Dendritic cell treated with granulocyte-macrophage colony-stimulating factor and Interleukin-4, amounts not matched to agents 40 ng/mL and 50 ng/mL, for 4 days (primary cell): ENCODE measurements around the gene PLEKHJ1.

ENCODE experiments used
- H3K27ac Mint-ChIP-seq: one replicate; pipeline ENCODE4 v1.8.0; 2022; ENCODE audit warnings: mild to moderate bottlenecking, mixed read lengths
- H3K27me3 Mint-ChIP-seq: one replicate; pipeline ENCODE4 v1.8.0; 2022; ENCODE audit warnings: mild to moderate bottlenecking, mixed read lengths
- H3K36me3 Mint-ChIP-seq: one replicate; pipeline ENCODE4 v1.8.0; 2022; ENCODE audit warnings: low read depth, mixed read lengths
- H3K4me1 Mint-ChIP-seq: one replicate; pipeline ENCODE4 v1.8.0; 2022; ENCODE audit warnings: low read depth, mixed read lengths
- H3K4me3 Mint-ChIP-seq: one replicate; pipeline ENCODE4 v1.8.0; 2022; ENCODE audit warnings: mild to moderate bottlenecking, moderate library complexity, mixed read lengths
- H3K9me3 Mint-ChIP-seq: one replicate; pipeline ENCODE4 v1.8.0; 2022; ENCODE audit warnings: mixed read lengths
- intact Hi-C: fragments of 100-400 bp; cut with micrococcal nuclease; formaldehyde crosslinking; loops from one replicate; pipeline ENCODE4 v1.15.0; 2022

The PLEKHJ1 gene

GRCh38 chr19:2239173-2239572 lies 3.0 kb upstream of the PLEKHJ1 start:
- Mint-ChIP-seq H3K9me3 (no peaks in the 10 kb centered on the region), H3K27me3 (no peaks in the 10 kb centered on the region), H3K4me3 (peak overlapping the region; percentile 94), H3K36me3 (peaks cover 81% of the 10 kb centered on the region), H3K4me1 (peaks cover 71% of the 10 kb centered on the region), H3K27ac (peak overlapping the region; percentile 98)
- intact Hi-C loops: loop anchor here (5.0 kb wide), 1 partner anchor 78 kb away; no protein-coding TSS in a partner anchor

GRCh38 chr19:2237869-2238153 lies 1.7 kb upstream of the PLEKHJ1 start:
- no peaks in the 10 kb centered on the region for H3K27me3 Mint-ChIP-seq
- H3K4me1 Mint-ChIP-seq: peaks cover 76% of the 10 kb centered on the region
- H3K9me3 Mint-ChIP-seq: no peaks in the 10 kb centered on the region
- intact Hi-C loops: loop anchor here (5.0 kb wide), 1 partner anchor 79 kb away; no protein-coding TSS in a partner anchor
- H3K36me3 Mint-ChIP-seq: peaks cover 81% of the 10 kb centered on the region
- peak overlapping the region; percentile 94 for H3K4me3 Mint-ChIP-seq
- H3K27ac Mint-ChIP-seq: peak overlapping the region; percentile 98

DNA sequence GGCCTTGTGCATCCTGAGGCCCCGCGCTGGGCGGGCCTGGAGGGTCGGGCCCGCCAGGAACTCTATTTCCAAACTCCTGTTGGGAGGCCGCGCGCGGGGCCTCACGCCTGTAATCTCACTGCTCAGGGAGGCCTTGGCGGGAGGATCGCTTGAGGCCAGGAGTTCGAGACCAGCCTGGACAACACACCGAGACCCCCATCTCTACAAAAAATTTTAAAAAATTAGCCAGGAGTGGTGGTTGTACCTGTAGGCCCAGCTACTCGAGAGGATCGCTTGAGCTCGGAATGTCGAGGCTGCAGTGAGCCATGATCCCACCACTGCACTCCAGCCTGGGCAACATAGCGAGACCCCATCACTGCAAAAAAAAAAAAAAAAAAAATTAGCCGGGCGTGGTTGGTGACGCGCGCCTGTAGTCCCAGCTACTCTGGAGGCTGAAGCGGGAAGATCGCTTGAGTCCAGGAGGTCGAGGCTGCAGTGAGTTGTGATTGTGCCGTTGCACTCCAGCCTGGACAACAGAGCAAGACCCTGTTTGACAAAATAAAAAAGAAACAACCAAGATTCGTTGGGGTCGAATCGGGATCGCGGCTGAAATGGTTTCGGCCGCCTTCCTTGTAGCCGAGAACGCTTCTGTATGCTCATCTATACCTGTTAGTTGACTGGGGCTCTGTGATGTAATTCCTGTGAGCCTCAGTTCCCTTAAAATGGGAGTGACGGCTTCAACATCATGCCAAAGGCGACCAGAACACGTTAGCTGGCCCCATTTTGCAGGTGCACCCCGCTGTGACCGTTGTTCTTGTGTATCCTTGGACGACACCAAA lies 1.1 kb upstream of the PLEKHJ1 start:
- peak overlapping the region; percentile 94 for H3K4me3 Mint-ChIP-seq
- H3K27ac Mint-ChIP-seq: peak overlapping the region; percentile 98
- intact Hi-C loops: loop anchor here (5.0 kb wide), 1 partner anchor 80 kb away; no protein-coding TSS in a partner anchor
- H3K9me3 Mint-ChIP-seq: no peaks in the 10 kb centered on the region
- H3K36me3 Mint-ChIP-seq: peaks cover 81% of the 10 kb centered on the region
- no peaks in the 10 kb centered on the region for H3K27me3 Mint-ChIP-seq
- peaks cover 76% of the 10 kb centered on the region for H3K4me1 Mint-ChIP-seq

DNA sequence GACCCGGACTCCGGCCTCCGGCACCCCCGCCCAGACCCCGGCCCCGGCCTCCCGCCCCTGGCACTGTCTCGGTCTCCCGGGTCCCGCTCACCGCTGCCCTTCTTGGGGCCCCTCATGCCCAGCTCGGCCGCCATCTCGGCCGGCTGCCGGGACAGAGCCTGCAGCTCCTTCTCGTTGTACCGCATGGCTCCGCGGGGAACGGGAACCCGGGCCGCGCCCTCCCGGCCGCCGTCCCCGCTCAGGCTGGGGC lies 140 bp downstream of the PLEKHJ1 start:
- Mint-ChIP-seq H3K4me3 (peak overlapping the region; percentile 94), H3K9me3 (no peaks in the 10 kb centered on the region), H3K27me3 (no peaks in the 10 kb centered on the region), H3K36me3 (peaks cover 83% of the 10 kb centered on the region), H3K27ac (peak overlapping the region; percentile 98), H3K4me1 (peaks cover 78% of the 10 kb centered on the region)
- intact Hi-C loops: loop anchor here (1.0 to 5.0 kb wide), 3 partner anchors 37 to 85 kb away; partner anchors contain the start of gene AP3D1

DNA sequence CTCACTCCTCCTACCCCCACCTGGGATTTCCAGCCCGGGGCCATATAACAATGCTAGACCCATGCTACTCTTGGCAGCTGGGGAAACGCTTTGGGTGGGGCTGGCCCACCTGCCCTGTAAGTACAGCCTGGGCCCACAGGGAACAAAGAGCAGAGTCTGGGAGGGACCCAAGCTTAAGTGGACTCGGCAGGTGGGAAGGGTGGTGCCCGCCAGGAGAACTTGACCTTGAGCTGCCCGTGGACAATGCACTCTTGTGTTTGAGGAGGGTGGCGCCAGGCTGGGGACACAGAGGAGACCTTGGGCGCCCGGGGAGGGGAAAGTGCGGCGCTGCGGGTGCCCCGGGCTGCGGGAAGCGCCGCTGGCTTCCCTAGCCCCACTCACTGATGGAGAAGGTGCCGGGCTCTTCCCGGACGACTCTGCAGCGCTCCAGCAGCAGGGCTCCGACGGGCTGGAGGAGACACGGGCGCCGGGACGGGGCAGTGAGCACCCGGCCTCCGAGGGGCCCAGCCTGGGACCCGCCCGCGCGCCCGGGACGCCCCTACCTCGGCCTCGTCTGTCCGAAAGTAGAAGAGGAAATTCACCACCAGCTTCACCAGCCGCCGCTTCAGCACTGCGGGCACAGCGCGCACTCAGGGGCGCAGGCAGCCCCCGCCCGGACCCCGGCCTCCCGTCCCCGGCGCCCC lies 607 bp downstream of the PLEKHJ1 start:
- H3K9me3 Mint-ChIP-seq: no peaks in the 10 kb centered on the region
- peaks cover 83% of the 10 kb centered on the region for H3K36me3 Mint-ChIP-seq
- H3K27ac Mint-ChIP-seq: peak overlapping the region; percentile 98
- intact Hi-C loops: loop anchor here (1.0 to 5.0 kb wide), 3 partner anchors 38 to 84 kb away; partner anchors contain the start of gene AP3D1
- peaks cover 77% of the 10 kb centered on the region for H3K4me1 Mint-ChIP-seq
- H3K4me3 Mint-ChIP-seq: peak overlapping the region; percentile 94
- no peaks in the 10 kb centered on the region for H3K27me3 Mint-ChIP-seq

GRCh38 chr19:2234996-2235380 lies 1.1 kb downstream of the PLEKHJ1 start:
- peak overlapping the region; percentile 98 for H3K27ac Mint-ChIP-seq
- peaks cover 83% of the 10 kb centered on the region for H3K36me3 Mint-ChIP-seq
- peaks cover 72% of the 10 kb centered on the region for H3K4me1 Mint-ChIP-seq
- intact Hi-C loops: loop anchor here (5.0 kb wide), 1 partner anchor 82 kb away; no protein-coding TSS in a partner anchor
- H3K9me3 Mint-ChIP-seq: no peaks in the 10 kb centered on the region
- peak overlapping the region; percentile 94 for H3K4me3 Mint-ChIP-seq
- H3K27me3 Mint-ChIP-seq: no peaks in the 10 kb centered on the region

GRCh38 chr19:2233601-2234280 lies 2.4 kb downstream of the PLEKHJ1 start:
- no peaks in the 10 kb centered on the region for H3K27me3 Mint-ChIP-seq
- H3K4me3 Mint-ChIP-seq: no peak overlapping the region
- H3K36me3 Mint-ChIP-seq: peaks cover 94% of the 10 kb centered on the region
- peaks cover 59% of the 10 kb centered on the region for H3K4me1 Mint-ChIP-seq
- H3K9me3 Mint-ChIP-seq: no peaks in the 10 kb centered on the region
- no peak overlapping the region for H3K27ac Mint-ChIP-seq
- intact Hi-C loops: no loop called here

- intact Hi-C loops: no loop called here
- H3K27ac Mint-ChIP-seq: peak overlapping the region; percentile 65
- no peaks in the 10 kb centered on the region for H3K27me3 Mint-ChIP-seq
- H3K9me3 Mint-ChIP-seq: no peaks in the 10 kb centered on the region
- peaks cover 55% of the 10 kb centered on the region for H3K4me1 Mint-ChIP-seq
- H3K36me3 Mint-ChIP-seq: peaks cover 94% of the 10 kb centered on the region
- H3K4me3 Mint-ChIP-seq: no peak overlapping the region
Measured at GRCh38 chr19:2232286-2233151, 3.6 kb downstream of the PLEKHJ1 start.

- H3K36me3 Mint-ChIP-seq: peaks cover 99% of the 10 kb centered on the region
- no peaks in the 10 kb centered on the region for H3K9me3 Mint-ChIP-seq
- peaks cover 59% of the 10 kb centered on the region for H3K4me1 Mint-ChIP-seq
- peak overlapping the region; percentile 65 for H3K27ac Mint-ChIP-seq
- intact Hi-C loops: no loop called here
- H3K27me3 Mint-ChIP-seq: no peaks in the 10 kb centered on the region
- no peak overlapping the region for H3K4me3 Mint-ChIP-seq
Measured at GRCh38 chr19:2231621-2232221, 4.4 kb downstream of the PLEKHJ1 start.

DNA sequence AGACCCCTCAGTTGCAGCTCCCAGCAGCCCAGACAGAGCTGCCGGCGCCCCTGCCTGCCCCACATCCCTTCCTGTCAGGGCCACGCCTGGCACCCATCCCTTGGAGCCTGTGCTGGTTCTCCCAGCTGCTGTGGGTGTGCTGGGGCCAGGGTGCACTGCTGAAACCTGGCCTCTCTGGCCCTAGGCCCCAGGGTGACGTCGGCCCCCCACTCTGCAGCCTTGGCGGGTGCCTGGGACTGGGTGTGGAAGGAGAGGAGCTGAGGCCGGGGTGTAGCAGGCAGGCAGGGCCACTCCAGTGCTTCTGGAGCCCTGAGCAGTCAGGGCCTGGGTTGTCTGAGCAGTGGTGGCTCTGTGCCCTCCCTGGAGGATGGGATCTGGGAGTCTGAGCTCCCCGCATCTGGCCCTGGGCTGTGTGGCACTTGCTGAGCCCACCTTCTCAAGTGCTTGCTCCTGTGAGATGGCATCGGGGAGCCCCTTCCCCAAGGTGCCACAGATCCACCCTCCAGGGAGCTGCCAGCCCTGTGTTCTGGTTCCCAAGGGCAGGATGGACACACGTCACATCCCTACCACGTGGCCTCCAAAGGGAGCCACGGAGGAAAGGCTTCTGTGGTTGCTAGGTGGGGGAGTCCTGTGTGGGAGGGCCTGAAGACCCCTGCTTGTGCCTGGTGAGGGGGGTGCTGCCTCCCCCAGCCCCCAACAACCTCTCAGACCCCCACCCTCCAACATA lies 5.2 kb downstream of the PLEKHJ1 start:
- Mint-ChIP-seq H3K4me1 (peaks cover 55% of the 10 kb centered on the region), H3K4me3 (no peak overlapping the region), H3K9me3 (no peaks in the 10 kb centered on the region), H3K36me3 (peaks cover 99% of the 10 kb centered on the region), H3K27me3 (no peaks in the 10 kb centered on the region), H3K27ac (no peak overlapping the region)
- intact Hi-C loops: no loop called here

DNA sequence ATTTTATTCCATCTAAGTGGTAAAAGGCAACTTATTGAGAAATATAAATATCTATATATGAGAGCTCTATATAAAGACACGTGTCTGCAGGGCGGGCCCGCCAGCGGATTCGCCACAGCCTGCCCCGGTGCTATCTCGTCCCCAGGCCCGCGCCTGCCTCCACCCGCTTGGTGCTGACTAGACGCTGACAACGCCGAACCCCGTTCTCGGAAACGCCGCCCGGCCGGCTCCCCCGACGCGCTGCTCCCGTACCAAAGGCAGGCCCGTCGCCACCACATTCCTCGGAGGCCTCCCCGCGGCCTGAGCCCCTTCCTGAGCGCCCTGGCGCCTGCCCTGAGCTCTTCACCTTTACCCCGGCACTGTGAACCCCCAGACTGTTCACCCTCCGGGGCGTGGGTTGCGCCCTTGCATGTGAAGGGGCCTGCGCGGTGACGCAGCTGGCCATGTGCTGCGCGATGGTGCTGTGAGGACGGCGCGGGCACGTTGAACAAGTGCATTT lies 6.0 kb downstream of the PLEKHJ1 start:
- no peak overlapping the region for H3K27ac Mint-ChIP-seq
- peaks cover 50% of the 10 kb centered on the region for H3K4me1 Mint-ChIP-seq
- H3K36me3 Mint-ChIP-seq: peaks cover 99% of the 10 kb centered on the region
- intact Hi-C loops: no loop called here
- H3K27me3 Mint-ChIP-seq: no peaks in the 10 kb centered on the region
- no peaks in the 10 kb centered on the region for H3K9me3 Mint-ChIP-seq
- H3K4me3 Mint-ChIP-seq: no peak overlapping the region

- H3K27ac Mint-ChIP-seq: no peak overlapping the region
Measured at GRCh38 chr19:2229103-2230032, 6.8 kb downstream of the PLEKHJ1 start.

More at GRCh38 chr19:2229103-2230032, 6.8 kb downstream of the PLEKHJ1 start:
- Mint-ChIP-seq H3K27me3 (no peaks in the 10 kb centered on the region), H3K9me3 (no peaks in the 10 kb centered on the region), H3K4me1 (peaks cover 43% of the 10 kb centered on the region), H3K36me3 (peaks cover 100% of the 10 kb centered on the region), H3K4me3 (no peak overlapping the region)
- intact Hi-C loops: no loop called here
